Measurements from ENCODE around the gene TBC1D24.

DNA sequence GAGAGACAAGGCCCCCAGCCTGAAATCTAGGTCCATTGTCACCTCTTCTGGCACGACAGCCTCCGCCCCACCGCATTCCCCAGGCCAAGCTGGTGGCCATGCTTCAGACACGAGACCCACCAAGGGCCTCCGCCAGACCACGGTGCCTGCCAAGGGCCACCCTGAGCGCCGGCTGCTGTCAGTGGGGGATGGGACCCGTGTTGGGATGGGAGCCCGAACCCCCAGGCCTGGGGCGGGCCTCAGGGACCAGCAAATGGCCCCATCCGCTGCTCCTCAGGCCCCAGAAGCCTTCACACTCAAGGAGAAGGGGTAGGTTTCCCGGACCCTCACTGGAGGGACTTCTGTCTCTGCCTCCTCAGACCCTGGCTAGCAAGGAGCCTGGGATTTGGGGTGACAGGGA lies 14.0 kb upstream of the TBC1D24 start:
- TF ChIP-seq, protein P1, sequence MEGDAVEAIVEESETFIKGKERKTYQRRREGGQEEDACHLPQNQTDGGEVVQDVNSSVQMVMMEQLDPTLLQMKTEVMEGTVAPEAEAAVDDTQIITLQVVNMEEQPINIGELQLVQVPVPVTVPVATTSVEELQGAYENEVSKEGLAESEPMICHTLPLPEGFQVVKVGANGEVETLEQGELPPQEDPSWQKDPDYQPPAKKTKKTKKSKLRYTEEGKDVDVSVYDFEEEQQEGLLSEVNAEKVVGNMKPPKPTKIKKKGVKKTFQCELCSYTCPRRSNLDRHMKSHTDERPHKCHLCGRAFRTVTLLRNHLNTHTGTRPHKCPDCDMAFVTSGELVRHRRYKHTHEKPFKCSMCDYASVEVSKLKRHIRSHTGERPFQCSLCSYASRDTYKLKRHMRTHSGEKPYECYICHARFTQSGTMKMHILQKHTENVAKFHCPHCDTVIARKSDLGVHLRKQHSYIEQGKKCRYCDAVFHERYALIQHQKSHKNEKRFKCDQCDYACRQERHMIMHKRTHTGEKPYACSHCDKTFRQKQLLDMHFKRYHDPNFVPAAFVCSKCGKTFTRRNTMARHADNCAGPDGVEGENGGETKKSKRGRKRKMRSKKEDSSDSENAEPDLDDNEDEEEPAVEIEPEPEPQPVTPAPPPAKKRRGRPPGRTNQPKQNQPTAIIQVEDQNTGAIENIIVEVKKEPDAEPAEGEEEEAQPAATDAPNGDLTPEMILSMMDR (IDR thresholded peaks at IDR 0.05; ENCODE audit: insufficient read depth, low read length, poor library complexity, severe bottlenecking), result no peak
- no peak for TF ChIP-seq EZH2phosphoT487 (conservative IDR thresholded peaks at IDR 0.05; ENCODE audit: low read length)

All from SU-DHL-6 (cell line).